ENCODE measurements around the gene COL18A1. TPM values are rescaled to one million over a fixed set of nuclear protein-coding genes. Genes with fewer than 3 reads are reported as not detected.

Gene COL18A1
- total and polyA plus RNA-seq, 9 of the 15 experiments (the other 6 are each of a cell fraction or from before 2014, with no cell fraction given) = 0.14 to 16.4 (median 2.0) TPM

DNA sequence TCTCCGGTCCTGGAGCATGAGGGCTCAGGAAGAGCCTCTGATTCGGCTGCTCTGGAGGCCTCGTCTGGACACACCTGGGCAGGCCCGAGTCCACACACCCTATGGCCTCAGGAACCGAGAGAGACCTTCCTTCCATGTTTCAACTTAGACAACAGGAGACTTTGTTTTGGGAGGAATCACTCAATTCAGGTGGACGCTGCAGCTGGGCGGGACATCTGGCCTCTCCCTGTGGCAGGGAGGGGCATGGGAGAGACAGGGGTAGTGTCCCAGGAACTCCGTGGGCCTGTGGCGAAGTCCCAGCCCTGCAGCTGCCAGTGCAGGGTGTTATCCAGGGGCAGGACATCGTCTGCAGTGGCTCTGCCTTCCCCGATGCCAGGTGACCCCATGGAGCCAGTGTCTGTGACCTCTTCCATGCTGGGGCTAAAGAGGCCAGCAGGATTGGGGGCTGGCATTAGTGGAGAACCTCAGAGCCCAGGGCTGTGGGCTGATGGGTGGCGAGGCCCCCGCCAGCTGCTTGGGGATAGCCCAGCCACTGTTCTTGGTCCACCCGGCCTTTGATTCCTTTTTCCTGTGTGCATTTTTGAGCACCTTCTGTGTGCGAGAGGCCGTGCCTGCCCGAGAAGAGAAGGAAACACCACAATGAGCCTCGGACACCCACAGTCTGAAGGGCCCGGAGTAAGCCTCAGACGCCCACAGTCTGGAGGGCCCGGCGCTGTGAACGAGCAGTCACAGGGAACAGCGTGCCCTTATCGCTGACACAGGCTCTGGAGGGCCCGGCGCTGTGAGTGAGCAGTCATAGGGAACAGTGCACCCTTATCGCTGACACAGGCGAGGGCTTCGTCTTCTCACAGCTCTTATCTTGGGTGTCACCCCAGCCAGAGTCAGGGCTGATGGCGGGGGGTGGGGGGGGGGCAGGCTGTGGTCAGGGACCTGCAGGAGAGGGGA lies 6.2 kb downstream of the COL18A1 start (continued):
- TF ChIP-seq ZNF134 (CRISPR knock-in tag; conservative IDR thresholded peaks at IDR 0.05) (no peak; the same call in 1 of the 2 replicates), DDX20 (tag; IDR thresholded peaks at IDR 0.05; ENCODE audit: low read depth) (no peak), STAT5A (IDR thresholded peaks at IDR 0.05; ENCODE audit: borderline replicate concordance, low read length) (peak; percentile 93), GABPB1 (CRISPR knock-in tag; IDR thresholded peaks at IDR 0.05) (peak; percentile 67), HNRNPK (IDR thresholded peaks at IDR 0.05; ENCODE audit: low read depth, low read length, poor library complexity, severe bottlenecking) (no peak), PTTG1 (tag; IDR thresholded peaks at IDR 0.05; ENCODE audit: low read depth) (no peak), ZFP1 (CRISPR knock-in tag; IDR thresholded peaks at IDR 0.05) (no peak), CCNT2 (IDR thresholded peaks at IDR 0.05; ENCODE audit: borderline replicate concordance, extremely low read depth, insufficient read length, low read depth, low read length) (peak; percentile 99), BCL6 (CRISPR knock-in tag; IDR thresholded peaks at IDR 0.05) (no peak), CEBPG (CRISPR knock-in tag; IDR thresholded peaks at IDR 0.05) (no peak), CEBPG (tag; conservative IDR thresholded peaks at IDR 0.05 in 1 of 2, IDR thresholded peaks at IDR 0.05 in 1 of 2) (no peak), ZNF3 (CRISPR knock-in tag; IDR thresholded peaks at IDR 0.05) (no peak), MEF2A (IDR thresholded peaks at IDR 0.05; ENCODE audit: control insufficient read depth, low read depth, low read length) (no peak)
- TF ChIP-seq, protein P1, sequence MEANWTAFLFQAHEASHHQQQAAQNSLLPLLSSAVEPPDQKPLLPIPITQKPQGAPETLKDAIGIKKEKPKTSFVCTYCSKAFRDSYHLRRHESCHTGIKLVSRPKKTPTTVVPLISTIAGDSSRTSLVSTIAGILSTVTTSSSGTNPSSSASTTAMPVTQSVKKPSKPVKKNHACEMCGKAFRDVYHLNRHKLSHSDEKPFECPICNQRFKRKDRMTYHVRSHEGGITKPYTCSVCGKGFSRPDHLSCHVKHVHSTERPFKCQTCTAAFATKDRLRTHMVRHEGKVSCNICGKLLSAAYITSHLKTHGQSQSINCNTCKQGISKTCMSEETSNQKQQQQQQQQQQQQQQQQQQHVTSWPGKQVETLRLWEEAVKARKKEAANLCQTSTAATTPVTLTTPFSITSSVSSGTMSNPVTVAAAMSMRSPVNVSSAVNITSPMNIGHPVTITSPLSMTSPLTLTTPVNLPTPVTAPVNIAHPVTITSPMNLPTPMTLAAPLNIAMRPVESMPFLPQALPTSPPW (CRISPR knock-in tag; IDR thresholded peaks at IDR 0.05) = peak; percentile 100
- TF ChIP-seq, protein P2, sequence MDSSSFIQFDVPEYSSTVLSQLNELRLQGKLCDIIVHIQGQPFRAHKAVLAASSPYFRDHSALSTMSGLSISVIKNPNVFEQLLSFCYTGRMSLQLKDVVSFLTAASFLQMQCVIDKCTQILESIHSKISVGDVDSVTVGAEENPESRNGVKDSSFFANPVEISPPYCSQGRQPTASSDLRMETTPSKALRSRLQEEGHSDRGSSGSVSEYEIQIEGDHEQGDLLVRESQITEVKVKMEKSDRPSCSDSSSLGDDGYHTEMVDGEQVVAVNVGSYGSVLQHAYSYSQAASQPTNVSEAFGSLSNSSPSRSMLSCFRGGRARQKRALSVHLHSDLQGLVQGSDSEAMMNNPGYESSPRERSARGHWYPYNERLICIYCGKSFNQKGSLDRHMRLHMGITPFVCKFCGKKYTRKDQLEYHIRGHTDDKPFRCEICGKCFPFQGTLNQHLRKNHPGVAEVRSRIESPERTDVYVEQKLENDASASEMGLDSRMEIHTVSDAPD (CRISPR knock-in tag; IDR thresholded peaks at IDR 0.05) = no peak
- TF ChIP-seq, protein P3, sequence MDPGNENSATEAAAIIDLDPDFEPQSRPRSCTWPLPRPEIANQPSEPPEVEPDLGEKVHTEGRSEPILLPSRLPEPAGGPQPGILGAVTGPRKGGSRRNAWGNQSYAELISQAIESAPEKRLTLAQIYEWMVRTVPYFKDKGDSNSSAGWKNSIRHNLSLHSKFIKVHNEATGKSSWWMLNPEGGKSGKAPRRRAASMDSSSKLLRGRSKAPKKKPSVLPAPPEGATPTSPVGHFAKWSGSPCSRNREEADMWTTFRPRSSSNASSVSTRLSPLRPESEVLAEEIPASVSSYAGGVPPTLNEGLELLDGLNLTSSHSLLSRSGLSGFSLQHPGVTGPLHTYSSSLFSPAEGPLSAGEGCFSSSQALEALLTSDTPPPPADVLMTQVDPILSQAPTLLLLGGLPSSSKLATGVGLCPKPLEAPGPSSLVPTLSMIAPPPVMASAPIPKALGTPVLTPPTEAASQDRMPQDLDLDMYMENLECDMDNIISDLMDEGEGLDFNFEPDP (CRISPR knock-in tag; IDR thresholded peaks at IDR 0.05) = no peak
